HepG2 (cell line): ENCODE measurements around the gene FKBP1B. TPM values are rescaled to one million over a fixed set of nuclear protein-coding genes. Genes with fewer than 3 reads are reported as not detected.

Experiments
- ATM ChIP-seq: fragments of 450-650 bp; IDR thresholded peaks from 2 replicates; pipeline ENCODE4 v1.7.1; 2017; ENCODE audit warnings: mild to moderate bottlenecking, borderline replicate concordance
- CREB1 ChIP-seq, 2 experiments: fragments of 450-650 bp in 1 of 2; IDR thresholded peaks; 2 replicates each; pipeline ENCODE4 v1.6.1; 2016 to 2017; ENCODE audit warnings: control low read depth in 1 of 2, mild to moderate bottlenecking in 1 of 2, missing compliant biosample characterization in 1 of 2, missing genetic modification characterization in 1 of 2
- HOXD1 ChIP-seq: sonication (generic); formaldehyde crosslinking; IDR thresholded peaks from 2 replicates; pipeline ENCODE4 v1.5.0; 2020; ENCODE audit warnings: missing genetic modification reagents
- KDM5A ChIP-seq: fragments of 200-600 bp; sonication (generic); IDR thresholded peaks from 2 replicates; pipeline ENCODE4 v1.7.0; 2018; ENCODE audit warnings: antibody characterized with exemption, mild to moderate bottlenecking, low read length, borderline replicate concordance
- PITX1 ChIP-seq: sonication (generic); formaldehyde crosslinking; IDR thresholded peaks from 2 replicates; pipeline ENCODE4 v1.5.1; 2020; ENCODE audit warnings: mild to moderate bottlenecking, missing genetic modification reagents
- POLR2AphosphoS2 ChIP-seq: IDR thresholded peaks from 2 replicates; pipeline ENCODE4 v1.6.1; 2011; ENCODE audit warnings: low read depth, low read length, improper control_type of control experiment
- RFXAP ChIP-seq: sonication (generic); formaldehyde crosslinking; IDR thresholded peaks from 2 replicates; pipeline ENCODE4 v1.4.0; 2020; ENCODE audit warnings: missing genetic modification reagents, borderline replicate concordance
- RNF2 ChIP-seq: fragments of 450-650 bp; conservative IDR thresholded peaks from 2 replicates; pipeline ENCODE4 v1.6.1; 2016; ENCODE audit warnings: low read depth
- SRSF4 ChIP-seq: fragments of 200-400 bp; formaldehyde crosslinking; IDR thresholded peaks from one replicate; pipeline ENCODE4 v1.6.1; 2018; ENCODE audit warnings: mild to moderate bottlenecking, low read depth, low read length, moderate library complexity; ENCODE audit not compliant: poor library complexity, severe bottlenecking
- ZFP36L1 ChIP-seq: sonication (generic); formaldehyde crosslinking; IDR thresholded peaks from 2 replicates; pipeline ENCODE4 v1.8.0; 2022; ENCODE audit warnings: mild to moderate bottlenecking, missing genetic modification reagents, moderate library complexity
- ZNF549 ChIP-seq: sonication (generic); formaldehyde crosslinking; IDR thresholded peaks from 2 replicates; pipeline ENCODE4 v1.5.0; 2020; ENCODE audit warnings: missing genetic modification reagents
- ZNF557 ChIP-seq: sonication (generic); formaldehyde crosslinking; IDR thresholded peaks from 2 replicates; pipeline ENCODE4 v1.4.0; 2020; ENCODE audit warnings: missing genetic modification reagents
- ZNF619 ChIP-seq: sonication (generic); formaldehyde crosslinking; IDR thresholded peaks from 2 replicates; pipeline ENCODE4 v1.4.0; 2020; ENCODE audit warnings: mild to moderate bottlenecking, missing genetic modification reagents
- ZNF790 ChIP-seq: sonication (generic); formaldehyde crosslinking; IDR thresholded peaks from 2 replicates; pipeline ENCODE4 v1.8.0; 2022; ENCODE audit warnings: missing genetic modification reagents, mild to moderate bottlenecking, borderline replicate concordance
- ZNF879 ChIP-seq: sonication (generic); formaldehyde crosslinking; IDR thresholded peaks from 2 replicates; pipeline ENCODE4 v1.8.1; 2023; ENCODE audit warnings: missing genetic modification reagents
- ZSCAN9 ChIP-seq: IDR thresholded peaks from 2 replicates; pipeline ENCODE4 v1.6.1; 2016; ENCODE audit warnings: borderline replicate concordance
- polyA plus RNA-seq, 8 experiments: library from polyadenylated mRNA; depleted of rRNA in 3 of 8; stranded (reverse) in 7 of 8; unstranded in 1 of 8; fragments of >200 nt; fragmentation: Illumina TruSeq in 4 of 8; extraction: Trizol in 4 of 8; gene quantifications; 2 replicates each; pipeline versions ENCODE4 v1.2.1 to v1.2.3, GENCODE V29; 2011 to 2016; ENCODE audit warnings: low read depth in 4 of 8, missing spikeins in 1 of 8, mixed read lengths in 1 of 8; ENCODE audit not compliant: insufficient read depth in 1 of 8
- total RNA-seq, 5 experiments: library from RNA; depleted of rRNA; stranded (reverse); fragments of >200 nt; fragmentation: Illumina TruSeq; extraction: Trizol; gene quantifications; 2 replicates each; pipeline ENCODE4 v1.2.3, GENCODE V29; 2016; ENCODE audit warnings: low read depth in 1 of 5
- TF ChIP-seq, protein P1 (sequence below): sonication (generic); formaldehyde crosslinking; IDR thresholded peaks from 2 replicates; pipeline ENCODE4 v1.5.1; 2020; ENCODE audit warnings: missing genetic modification reagents, mild to moderate bottlenecking, borderline replicate concordance
- TF ChIP-seq, protein P2 (sequence below): IDR thresholded peaks from 2 replicates; pipeline ENCODE4 v1.6.1; 2012; ENCODE audit warnings: inconsistent platforms
- TF ChIP-seq, protein P3 (sequence below), 2 experiments: sonication (generic) in 1 of 2; formaldehyde crosslinking in 1 of 2; IDR thresholded peaks; 2 replicates each; pipeline versions ENCODE4 v1.4.0 to v1.6.1; 2016 to 2020; ENCODE audit warnings: borderline replicate concordance in 1 of 2, low read depth in 1 of 2, mild to moderate bottlenecking in 1 of 2, missing genetic modification reagents in 1 of 2
- TF ChIP-seq, protein P4 (sequence below), 2 experiments: IDR thresholded peaks; 2 replicates each; pipeline ENCODE4 v1.6.1; 2011 to 2012; ENCODE audit warnings: low read length in 2 of 2, borderline replicate concordance in 1 of 2, low read depth in 1 of 2, mild to moderate bottlenecking in 1 of 2, moderate library complexity in 1 of 2

FKBP1B gene
- total and polyA plus RNA-seq, 2 of the 13 experiments (the other 11 are each of a cell fraction or from before 2014, with no cell fraction given): 35.2 to 96.3 TPM

DNA sequence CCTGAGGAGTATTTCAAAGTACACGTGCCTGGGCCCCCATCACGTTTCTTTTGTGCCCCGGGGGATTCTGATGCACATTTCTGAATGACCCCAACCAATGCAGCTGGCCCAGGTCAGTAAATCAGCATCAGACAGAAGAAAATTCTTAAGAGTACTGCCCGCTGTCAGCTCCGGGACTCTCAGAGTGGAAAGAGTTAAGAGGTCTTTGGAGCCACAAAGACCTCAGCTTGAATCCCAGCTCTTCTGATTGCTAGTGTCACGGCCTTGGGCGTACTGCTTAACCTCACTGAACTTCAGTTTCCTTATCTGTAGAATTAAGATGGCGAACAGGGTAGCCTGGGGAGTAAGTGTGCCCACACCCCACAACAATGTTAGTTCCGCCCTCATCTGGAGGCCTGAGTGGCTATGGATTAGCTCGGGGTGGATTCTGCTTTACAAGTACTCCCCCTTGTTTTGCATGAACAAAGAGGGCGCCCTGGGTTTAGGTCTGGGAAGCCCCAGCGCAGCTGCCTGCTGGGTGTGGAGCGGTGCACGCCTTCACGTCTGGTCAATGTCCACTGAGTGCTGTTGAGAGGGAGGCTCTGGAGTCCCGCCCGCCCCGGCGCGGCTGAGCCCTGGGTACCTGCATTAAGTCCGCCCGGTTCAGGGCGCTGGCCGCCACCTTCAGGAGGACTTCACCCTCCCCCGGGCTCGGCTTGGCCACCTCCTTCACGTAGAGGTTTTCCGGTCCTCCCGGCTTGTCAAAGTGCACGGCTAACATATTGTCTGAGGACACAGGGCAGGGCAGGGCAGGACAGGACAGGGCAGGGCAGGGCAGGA is 34.2 kb downstream of the FKBP1B start (continued):
- TF ChIP-seq, protein P1, sequence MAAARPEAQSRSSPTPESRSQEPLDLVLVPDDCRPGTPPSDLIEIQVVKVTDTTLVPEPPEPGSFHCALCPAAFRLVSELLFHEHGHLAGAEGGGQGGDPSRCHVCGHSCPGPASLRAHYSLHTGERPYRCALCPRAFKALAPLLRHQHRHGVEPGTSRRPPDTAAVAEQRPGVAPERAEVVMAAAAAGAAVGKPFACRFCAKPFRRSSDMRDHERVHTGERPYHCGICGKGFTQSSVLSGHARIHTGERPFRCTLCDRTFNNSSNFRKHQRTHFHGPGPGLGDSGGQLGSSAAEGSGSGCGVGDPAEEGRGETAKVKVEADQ (CRISPR knock-in tag): no peak
- TF ChIP-seq ZNF549 (CRISPR knock-in tag) (no peak), SRSF4 (no peak), RNF2 (peak; percentile 28; the same call in 1 of the 2 replicates), PITX1 (CRISPR knock-in tag) (peak; percentile 93), ATM (no peak), CREB1 (IDR thresholded peaks at IDR 0.05) (no peak), CREB1 (CRISPR knock-in tag; IDR thresholded peaks at IDR 0.05) (no peak), KDM5A (peak; percentile 37; the same call in 1 of the 2 replicates), HOXD1 (CRISPR knock-in tag) (no peak), ZSCAN9 (peak; percentile 79; the same call in 1 of the 2 replicates), ZNF557 (CRISPR knock-in tag) (peak; percentile 27), ZNF790 (no peak), RFXAP (peak; percentile 78; the same call in 1 of the 2 replicates), ZFP36L1 (CRISPR knock-in tag) (no peak), ZNF879 (CRISPR knock-in tag) (peak; percentile 43; the same call in 1 of the 2 replicates), ZNF619 (CRISPR knock-in tag) (peak; percentile 19; the same call in 1 of the 2 replicates), POLR2AphosphoS2 (no peak)
- TF ChIP-seq, protein P2, sequence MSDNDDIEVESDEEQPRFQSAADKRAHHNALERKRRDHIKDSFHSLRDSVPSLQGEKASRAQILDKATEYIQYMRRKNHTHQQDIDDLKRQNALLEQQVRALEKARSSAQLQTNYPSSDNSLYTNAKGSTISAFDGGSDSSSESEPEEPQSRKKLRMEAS: peak; percentile 90
- TF ChIP-seq, protein P3, sequence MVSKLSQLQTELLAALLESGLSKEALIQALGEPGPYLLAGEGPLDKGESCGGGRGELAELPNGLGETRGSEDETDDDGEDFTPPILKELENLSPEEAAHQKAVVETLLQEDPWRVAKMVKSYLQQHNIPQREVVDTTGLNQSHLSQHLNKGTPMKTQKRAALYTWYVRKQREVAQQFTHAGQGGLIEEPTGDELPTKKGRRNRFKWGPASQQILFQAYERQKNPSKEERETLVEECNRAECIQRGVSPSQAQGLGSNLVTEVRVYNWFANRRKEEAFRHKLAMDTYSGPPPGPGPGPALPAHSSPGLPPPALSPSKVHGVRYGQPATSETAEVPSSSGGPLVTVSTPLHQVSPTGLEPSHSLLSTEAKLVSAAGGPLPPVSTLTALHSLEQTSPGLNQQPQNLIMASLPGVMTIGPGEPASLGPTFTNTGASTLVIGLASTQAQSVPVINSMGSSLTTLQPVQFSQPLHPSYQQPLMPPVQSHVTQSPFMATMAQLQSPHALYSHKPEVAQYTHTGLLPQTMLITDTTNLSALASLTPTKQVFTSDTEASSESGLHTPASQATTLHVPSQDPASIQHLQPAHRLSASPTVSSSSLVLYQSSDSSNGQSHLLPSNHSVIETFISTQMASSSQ (IDR thresholded peaks at IDR 0.05; ENCODE audit: low read depth): no peak; the same call in 1 of the 2 replicates
- TF ChIP-seq, protein P3 (CRISPR knock-in tag; IDR thresholded peaks at IDR 0.05; ENCODE audit: borderline replicate concordance): no peak; the same call in 1 of the 2 replicates
- TF ChIP-seq, protein P4, sequence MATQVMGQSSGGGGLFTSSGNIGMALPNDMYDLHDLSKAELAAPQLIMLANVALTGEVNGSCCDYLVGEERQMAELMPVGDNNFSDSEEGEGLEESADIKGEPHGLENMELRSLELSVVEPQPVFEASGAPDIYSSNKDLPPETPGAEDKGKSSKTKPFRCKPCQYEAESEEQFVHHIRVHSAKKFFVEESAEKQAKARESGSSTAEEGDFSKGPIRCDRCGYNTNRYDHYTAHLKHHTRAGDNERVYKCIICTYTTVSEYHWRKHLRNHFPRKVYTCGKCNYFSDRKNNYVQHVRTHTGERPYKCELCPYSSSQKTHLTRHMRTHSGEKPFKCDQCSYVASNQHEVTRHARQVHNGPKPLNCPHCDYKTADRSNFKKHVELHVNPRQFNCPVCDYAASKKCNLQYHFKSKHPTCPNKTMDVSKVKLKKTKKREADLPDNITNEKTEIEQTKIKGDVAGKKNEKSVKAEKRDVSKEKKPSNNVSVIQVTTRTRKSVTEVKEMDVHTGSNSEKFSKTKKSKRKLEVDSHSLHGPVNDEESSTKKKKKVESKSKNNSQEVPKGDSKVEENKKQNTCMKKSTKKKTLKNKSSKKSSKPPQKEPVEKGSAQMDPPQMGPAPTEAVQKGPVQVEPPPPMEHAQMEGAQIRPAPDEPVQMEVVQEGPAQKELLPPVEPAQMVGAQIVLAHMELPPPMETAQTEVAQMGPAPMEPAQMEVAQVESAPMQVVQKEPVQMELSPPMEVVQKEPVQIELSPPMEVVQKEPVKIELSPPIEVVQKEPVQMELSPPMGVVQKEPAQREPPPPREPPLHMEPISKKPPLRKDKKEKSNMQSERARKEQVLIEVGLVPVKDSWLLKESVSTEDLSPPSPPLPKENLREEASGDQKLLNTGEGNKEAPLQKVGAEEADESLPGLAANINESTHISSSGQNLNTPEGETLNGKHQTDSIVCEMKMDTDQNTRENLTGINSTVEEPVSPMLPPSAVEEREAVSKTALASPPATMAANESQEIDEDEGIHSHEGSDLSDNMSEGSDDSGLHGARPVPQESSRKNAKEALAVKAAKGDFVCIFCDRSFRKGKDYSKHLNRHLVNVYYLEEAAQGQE (IDR thresholded peaks at IDR 0.05; ENCODE audit: borderline replicate concordance in 1 of 2, low read depth in 1 of 2, low read length in 2 of 2): peak in 1 of 2 experiments; percentile 65; a peak in 2 of 4 replicates
